DMS53 (cell line): ENCODE data around the gene EEF1G.

Experiments
- DNase-seq: peaks from one replicate; lab custom pipeline; 2025; lab: John Stamatoyannopoulos, UW

EEF1G gene

GRCh38 chr11:62539238-62539925 is 34.3 kb downstream of the EEF1G start:
- peak; percentile 86 for DNase-seq

- DNase-seq, result peak; percentile 89
Observed at GRCh38 chr11:62538470-62539237, 35.0 kb downstream of the EEF1G start.

GRCh38 chr11:62536301-62536957 is 37.3 kb downstream of the EEF1G start:
- peak; percentile 85 for DNase-seq

- DNase-seq, result peak; percentile 58
Observed at GRCh38 chr11:62535802-62536201, 37.9 kb downstream of the EEF1G start.

DNA sequence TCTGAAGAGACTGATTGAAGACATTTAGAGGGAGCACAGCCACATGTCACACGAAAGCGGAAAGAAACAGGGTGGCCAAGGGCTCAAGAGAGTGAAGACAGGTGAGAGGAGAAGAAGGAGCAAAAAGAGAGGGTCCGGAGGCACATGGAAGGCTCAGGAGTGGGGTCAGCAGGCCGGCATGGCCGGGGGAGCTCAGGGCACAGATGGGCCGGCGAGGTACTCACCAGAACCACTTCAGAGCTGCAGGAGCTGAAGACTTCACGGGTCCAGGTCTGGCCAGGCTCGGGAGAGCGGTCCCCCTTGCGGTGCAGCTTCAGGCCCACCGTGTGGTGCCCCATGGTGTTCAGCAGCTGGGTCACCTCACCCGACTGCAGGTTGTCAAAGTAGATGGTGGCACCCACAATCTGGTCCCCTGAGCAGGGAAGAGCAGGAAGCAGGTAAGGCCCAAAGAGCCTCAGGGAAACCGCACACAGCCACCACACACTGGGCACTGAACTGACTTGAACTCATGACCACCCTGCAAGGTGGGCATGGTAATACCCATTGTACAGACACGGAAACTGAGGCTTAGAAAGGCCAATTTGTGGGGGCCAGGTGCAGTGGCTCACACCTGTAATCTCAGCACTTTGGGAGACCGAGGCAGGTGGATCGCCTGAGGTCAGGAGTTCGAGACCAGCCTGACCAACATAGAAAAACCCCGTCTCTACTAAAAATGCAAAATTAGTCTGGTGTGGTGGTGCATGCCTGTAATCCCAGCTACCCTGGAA is 38.7 kb downstream of the EEF1G start:
- DNase-seq, result no peak

DNA sequence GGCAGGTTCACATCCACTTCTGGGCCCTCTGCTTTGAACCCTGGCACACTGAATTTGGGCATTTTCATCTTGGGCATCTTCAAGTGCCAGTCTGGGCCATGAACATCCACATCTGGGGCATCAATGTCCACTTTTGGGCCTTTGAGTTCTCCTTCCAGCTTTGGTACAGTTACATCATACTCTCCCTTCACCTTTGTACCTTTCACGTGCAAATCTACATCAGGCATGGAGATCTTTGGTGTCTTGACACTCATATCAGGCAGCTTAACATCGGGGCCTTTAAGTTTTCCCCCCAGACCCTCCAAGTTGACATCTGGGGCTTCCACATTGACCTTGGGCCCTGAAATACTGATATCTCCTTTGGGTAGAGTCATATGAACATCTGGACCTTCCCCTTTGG is 41.6 kb downstream of the EEF1G start:
- no peak for DNase-seq

DNA sequence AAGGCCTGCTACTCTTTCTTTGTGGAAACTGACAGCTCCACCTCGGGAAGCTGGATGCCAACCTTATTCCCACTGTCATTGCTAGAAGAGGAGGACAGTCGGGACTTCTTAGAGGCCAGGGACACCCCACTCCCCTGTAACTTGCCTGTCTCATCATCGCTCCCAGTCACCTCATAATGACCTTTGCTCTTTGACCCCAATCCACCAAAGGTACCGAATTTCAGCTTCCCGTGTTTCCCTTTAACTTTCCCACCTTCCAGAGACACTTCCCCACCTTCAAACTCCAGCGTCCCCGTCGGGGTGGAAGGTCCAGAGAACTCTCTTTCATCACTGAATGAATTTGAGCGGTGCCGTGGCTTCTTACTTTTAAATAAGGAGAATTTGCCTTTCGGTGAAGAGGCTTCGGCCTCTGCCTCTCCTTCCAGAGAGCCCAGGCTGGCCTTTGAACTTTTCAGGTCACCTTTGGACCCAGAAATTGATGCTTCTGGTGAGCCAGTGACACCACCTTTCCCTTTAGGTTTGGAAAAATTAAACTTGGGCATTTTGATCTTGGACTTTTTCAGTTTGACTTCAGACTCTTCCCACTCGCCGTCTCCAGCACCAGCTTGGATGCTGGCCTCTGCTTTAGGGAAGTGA is 56.8 kb downstream of the EEF1G start:
- no peak for DNase-seq

DNA sequence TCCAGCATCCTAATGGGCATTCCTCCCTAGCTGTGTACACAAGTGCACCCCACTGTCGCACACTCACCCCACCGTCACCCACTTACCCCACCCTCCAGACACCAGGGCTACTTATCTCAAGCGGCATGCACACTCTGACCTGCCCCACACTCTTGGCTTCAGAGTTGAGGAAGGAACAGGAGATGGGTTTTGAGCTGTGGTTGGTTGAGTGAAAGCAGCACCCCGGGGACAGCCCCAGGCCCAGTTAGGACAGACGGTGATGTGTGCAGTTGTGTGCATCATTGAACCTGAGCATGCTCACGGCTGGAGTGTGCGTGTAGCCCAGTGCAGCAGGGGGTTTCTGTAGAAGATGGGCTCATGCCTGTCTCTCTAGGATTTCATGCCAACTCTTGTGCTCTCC is 59.5 kb downstream of the EEF1G start:
- no peak for DNase-seq

- DNase-seq, result no peak
Observed at GRCh38 chr11:62513626-62514025, 60.1 kb downstream of the EEF1G start.

DNA sequence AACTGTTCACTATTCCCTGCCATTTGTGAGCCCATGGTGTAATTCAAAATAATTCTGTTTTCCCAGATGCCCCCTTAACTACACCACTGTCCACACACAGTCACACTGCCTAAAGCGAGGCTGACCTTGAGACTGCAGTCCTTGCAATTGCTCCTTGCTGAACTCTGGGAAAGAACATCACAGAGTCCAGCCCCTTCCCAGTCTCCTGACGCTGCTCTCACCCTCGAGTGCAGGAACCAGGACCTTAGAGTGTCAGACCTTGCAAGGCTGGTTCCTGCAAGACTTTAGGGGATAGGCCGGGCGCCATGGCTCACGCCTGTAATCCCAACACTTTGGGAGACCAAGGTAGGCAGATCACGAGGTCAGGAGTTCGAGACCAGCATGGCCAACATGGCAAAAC is 60.7 kb downstream of the EEF1G start:
- DNase-seq, result no peak
